Erythroblast (primary cell): ENCODE measurements around the gene CCDC136.

ENCODE experiments used
- DNase-seq, 2 experiments: peaks; one replicate each; lab custom pipeline; 2025; lab: John Stamatoyannopoulos, UW
- GATA1 ChIP-seq: IDR thresholded peaks from 2 replicates; pipeline ENCODE4 v1.6.1; 2011; ENCODE audit warnings: low read depth, mild to moderate bottlenecking, control low read depth, low read length, moderate library complexity
- POLR2A ChIP-seq: IDR thresholded peaks from 2 replicates; pipeline ENCODE4 v1.6.1; 2011; ENCODE audit warnings: mild to moderate bottlenecking, low read length

CCDC136 gene

DNA sequence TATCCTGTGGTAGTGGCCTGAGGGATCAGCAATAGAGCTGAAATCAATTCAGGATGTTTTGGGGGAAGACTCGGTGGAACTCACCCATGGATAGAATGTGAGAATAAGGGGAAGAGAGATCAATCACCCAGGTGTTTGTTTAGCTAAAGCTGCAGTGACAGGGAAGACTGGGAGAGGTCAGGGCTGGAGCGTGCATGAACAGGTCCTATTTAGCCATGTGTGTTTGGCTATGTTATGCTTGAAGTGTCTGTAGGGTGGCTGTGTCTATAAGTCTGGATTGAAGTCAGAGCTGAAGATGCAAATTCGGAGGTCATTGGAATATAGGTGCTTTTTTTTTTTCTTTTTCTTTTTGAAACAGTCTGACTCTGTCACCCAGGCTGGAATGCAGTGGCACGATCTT, 75.5 kb downstream of the CCDC136 start:
- no peak for DNase-seq
- TF ChIP-seq POLR2A (peak; percentile 25), GATA1 (no peak)

DNA sequence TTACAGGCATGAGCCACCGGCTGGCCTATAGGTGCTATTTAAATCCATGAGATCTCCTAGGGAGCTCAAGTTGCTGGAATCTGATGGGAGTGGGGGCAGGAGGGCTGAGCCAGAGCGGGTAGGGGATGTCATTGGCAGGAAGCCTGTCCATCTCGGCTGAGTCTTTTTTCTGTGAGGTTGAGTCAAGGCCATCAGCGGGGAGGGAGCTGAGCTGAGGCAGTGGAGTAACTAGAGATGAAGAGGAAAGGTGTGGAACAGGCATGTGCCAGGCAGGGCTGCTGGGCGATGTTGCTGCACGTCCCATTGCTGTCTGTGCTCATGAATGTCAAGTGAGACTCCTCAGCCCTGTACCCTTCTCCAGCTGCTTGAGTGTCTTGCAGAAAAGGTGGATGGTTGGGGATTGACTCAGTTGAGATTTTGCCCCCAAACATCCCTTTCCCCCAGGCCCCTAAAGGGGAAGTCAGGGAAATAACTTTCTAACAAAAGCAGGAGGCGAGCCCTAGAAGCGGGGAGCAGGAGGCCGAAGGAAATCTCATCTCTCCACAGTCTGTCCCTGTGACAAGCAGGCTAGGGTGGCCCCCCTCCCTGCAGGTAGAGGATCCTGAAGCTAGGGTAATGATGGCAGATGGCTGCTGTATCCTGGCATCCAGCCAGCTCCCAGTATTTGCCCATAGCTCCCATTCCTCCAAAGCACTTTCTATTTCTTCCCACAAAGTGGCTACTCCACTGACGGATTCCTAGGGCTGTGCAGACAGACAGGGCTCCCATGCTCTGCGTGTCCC, 76.3 kb downstream of the CCDC136 start:
- DNase-seq = no peak
- no peak for TF ChIP-seq POLR2A
- no peak for TF ChIP-seq GATA1

DNA sequence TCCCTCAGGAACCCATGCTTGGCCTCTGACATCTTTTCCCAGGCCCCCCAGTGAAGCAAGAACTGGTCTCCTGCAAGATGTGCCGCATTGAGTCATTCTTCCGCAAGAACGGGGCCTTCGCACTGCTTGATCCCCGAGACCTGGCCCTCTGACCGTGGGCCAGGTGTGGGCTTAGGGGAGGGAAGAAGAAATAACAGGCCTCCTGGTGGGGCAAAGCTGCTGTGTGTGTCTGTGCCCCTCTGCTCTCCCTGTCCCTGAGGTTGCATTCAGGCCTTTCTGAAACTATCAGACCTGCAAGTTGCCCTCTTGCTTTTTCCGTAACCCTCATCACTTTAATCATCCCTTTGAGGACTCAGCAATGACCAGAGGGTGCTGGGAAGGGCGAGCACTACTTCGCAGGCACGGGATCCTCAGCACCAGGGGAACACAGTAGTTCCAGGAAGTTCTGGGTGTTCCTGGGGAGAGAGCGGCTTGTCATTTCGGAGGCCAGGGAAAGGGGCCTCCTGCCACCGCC, 76.9 kb downstream of the CCDC136 start:
- DNase-seq = no peak
- TF ChIP-seq POLR2A (no peak), GATA1 (no peak)

DNA sequence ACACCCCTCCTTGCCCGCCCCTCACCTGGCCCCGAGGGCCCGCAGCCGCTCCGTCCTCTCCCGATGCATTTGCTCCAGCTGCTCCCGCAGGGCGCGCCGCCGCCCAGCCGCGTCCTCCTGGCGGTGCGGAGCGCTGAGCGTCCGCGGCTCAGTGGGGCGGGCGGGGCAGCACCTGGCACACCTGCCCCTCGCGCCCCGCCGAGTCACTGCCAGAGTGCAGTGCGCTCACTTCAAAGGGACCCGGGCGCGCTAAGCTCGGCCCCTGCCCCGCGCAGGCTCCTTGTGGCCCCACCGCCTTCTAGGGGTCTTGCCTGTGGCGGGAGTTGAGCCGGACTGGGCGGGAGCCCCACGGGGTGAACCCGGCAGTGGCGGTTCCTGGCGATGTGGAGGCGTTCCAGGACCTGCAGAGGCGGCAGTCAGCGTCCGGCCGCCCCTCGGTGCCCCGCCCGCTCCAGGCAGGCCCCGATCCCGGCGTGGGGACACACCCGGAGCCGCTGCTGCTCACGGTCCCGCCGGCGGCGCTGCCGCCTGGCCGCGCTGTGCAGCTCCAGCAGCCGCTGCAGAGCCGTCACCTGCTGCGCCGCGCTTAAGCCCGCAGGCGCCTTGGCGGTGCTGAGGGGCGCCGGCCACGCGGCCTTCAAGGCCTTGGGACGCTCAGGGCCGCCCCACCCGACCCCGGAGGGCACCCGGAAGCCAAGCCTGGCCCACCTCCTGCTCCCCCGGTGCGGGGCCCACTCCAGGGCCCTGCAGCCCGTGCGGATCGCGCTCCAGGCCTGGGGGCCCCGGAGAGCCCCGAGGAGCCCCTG, 77.6 kb downstream of the CCDC136 start:
- TF ChIP-seq GATA1 (no peak), POLR2A (no peak)
- DNase-seq = peak; percentile 74 to 75

DNA sequence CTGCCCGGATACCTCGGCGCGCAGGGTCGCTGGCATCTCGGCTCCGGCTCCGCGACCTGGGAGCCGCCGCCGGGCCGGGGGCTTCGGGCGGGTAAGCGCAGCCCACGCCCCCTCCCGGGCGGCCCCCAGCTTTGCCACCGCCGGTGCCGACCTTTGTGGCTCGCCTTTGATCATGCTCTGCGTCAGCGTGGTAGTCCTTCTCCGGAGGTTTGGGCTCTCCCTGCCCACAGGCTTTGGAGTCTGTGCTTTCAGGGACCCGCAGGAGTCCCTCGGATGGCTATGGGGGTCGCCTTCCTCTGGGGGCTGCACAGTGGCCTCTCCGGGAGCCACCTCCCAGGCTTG, 78.1 kb downstream of the CCDC136 start:
- DNase-seq = no peak
- TF ChIP-seq GATA1 = no peak
- no peak for TF ChIP-seq POLR2A

DNA sequence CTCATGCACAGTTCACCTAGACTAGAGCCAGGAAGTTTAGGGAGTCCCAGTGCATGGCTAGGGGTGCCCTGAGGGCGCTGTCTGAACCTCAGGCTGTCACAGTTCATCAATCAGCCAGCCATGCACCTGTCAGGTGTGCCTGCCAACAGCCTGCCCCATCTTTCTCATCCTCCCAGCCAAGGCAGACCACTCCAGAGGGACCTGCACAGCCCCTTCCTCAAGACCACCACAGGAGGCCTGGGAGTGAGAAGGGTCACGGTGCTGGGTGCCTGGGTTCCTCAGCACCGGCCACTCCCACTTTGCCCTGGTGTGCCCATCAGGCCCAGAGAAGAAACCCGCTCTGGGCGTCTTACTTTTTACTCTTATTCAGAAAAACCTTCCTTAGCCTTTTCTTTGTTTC, 79.3 kb downstream of the CCDC136 start:
- DNase-seq = no peak
- TF ChIP-seq GATA1 (no peak), POLR2A (no peak)
